ENCODE results near the gene IFITM10. TPM values are rescaled to one million over a fixed set of nuclear protein-coding genes. Genes with fewer than 3 reads are reported as not detected.

The IFITM10 gene
- total and polyA plus RNA-seq, 2 donors (not counting 1 experiment from before 2014, with no cell fraction given), result 0.09 to 1.7 TPM

DNA sequence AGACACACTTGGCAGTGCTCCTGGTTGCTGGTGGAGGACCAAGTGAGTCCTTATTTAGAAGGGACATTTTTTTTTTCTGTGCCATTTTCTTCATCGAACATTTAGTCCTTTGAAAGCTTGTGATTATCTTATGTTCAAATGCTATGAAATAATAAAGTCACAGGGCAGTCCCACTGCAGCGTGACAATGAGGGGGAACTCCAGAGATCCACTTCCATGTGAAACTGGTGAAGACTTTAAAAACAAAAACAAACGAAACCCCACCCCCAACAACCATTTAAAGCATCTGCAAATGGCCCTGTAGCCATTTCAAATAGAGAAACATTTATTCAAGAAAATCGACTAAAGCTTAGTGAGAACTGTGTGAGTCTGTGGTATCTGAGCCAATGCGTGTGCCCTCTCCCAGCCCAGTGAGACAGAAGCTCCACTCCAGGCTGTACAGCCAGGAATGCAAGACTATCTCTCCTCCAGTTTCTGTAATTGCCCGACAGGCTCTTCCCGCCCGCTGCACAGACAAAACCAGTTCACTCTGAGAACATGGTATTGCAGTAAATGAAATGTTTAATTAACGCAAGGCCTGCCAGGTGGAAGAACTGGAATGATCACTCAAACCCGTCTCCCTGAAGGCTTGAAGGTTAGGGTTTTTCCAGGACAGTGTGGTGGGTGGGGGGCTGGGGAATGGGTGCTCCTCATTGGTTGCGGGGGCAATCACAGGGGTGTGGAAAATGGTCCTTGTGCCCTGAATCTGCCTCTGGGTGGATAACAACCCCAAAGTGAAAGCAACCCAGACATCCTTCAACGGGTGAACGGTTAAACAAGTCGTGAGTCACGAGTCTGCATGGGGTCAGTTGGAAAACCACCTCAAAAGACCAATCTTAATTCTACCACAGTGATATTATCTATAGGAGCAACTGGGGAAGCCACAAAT lies 45.0 kb downstream of the IFITM10 start:
- Mint-ChIP-seq H3K4me1 (peaks cover 31% of the 10 kb centered on the region), H3K9me3 (ENCODE audit: insufficient read depth) (no peaks in the 10 kb centered on the region), H3K27ac (peak overlapping the region; percentile 61), H3K4me3 (peak overlapping the region; percentile 23), H3K27me3 (peaks cover 8% of the 10 kb centered on the region)
- no peak overlapping the region for H3K4me3 ChIP-seq (ENCODE audit: control extremely low read depth in 1 of 5, extremely low read depth in 1 of 5, insufficient read depth in 1 of 5, low read depth in 2 of 5, low read length in 4 of 5)
- TF ChIP-seq EZH2 (IDR thresholded peaks at IDR 0.05; ENCODE audit: borderline replicate concordance, insufficient read depth, low read depth, low read length, poor library complexity, severe bottlenecking), result no peak
- TF ChIP-seq, protein P1, sequence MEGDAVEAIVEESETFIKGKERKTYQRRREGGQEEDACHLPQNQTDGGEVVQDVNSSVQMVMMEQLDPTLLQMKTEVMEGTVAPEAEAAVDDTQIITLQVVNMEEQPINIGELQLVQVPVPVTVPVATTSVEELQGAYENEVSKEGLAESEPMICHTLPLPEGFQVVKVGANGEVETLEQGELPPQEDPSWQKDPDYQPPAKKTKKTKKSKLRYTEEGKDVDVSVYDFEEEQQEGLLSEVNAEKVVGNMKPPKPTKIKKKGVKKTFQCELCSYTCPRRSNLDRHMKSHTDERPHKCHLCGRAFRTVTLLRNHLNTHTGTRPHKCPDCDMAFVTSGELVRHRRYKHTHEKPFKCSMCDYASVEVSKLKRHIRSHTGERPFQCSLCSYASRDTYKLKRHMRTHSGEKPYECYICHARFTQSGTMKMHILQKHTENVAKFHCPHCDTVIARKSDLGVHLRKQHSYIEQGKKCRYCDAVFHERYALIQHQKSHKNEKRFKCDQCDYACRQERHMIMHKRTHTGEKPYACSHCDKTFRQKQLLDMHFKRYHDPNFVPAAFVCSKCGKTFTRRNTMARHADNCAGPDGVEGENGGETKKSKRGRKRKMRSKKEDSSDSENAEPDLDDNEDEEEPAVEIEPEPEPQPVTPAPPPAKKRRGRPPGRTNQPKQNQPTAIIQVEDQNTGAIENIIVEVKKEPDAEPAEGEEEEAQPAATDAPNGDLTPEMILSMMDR (IDR thresholded peaks at IDR 0.05), result no peak
- H3K9me3 ChIP-seq (ENCODE audit: control extremely low read depth in 1 of 3, control insufficient read depth in 2 of 3, insufficient read depth in 1 of 3, low read length in 2 of 3), result peaks cover 0 to 13% (median 0%) of the 10 kb centered on the region in 3 donors
- WGBS (ENCODE audit: insufficient coverage), result 91% methylated on average over 6 of the region's 15 CpGs
- H3K9ac ChIP-seq (ENCODE audit: low read length), result no peak overlapping the region
- no peaks in the 10 kb centered on the region for H4K20me1 ChIP-seq (ENCODE audit: control insufficient read depth, insufficient read depth, low read length, poor library complexity, severe bottlenecking)
- H3K36me3 ChIP-seq (replicated peaks in 1 of 2; ENCODE audit: control extremely low read depth in 1 of 2, control insufficient read depth in 1 of 2, extremely low read depth in 1 of 2, insufficient read depth in 2 of 2, low read length in 1 of 2), result no peaks in the 10 kb centered on the region
- peak; percentile 63 for DNase-seq
- H3K4me2 ChIP-seq (replicated peaks; ENCODE audit: low read depth, low read length, poor library complexity, severe bottlenecking), result peak overlapping the region; percentile 20
- H2AFZ ChIP-seq (ENCODE audit: insufficient read depth, low read depth, low read length, poor library complexity, severe bottlenecking), result no peak overlapping the region
- H3K79me2 ChIP-seq (ENCODE audit: control insufficient read depth, insufficient read depth, low read length), result no peaks in the 10 kb centered on the region
- no peak overlapping the region for H3K27ac ChIP-seq (ENCODE audit: low read length in 2 of 2)
- POLR2A ChIA-PET, result interaction anchor here (0.5 kb wide), 1 partner anchor 35 kb away, joined by 7 read pairs; no protein-coding TSS in a partner anchor
- CTCF ChIA-PET, result interaction anchor here (0.9 to 2.8 kb wide), 5 partner anchors 10 to 447 kb away, joined by 3 to 12 read pairs (median 4); no protein-coding TSS in a partner anchor
- ATAC-seq (ENCODE audit: low read depth), result peak; percentile 28
- intact Hi-C loops (cut with micrococcal nuclease), result no loop called here
- H3K27me3 ChIP-seq (replicated peaks in 1 of 4; ENCODE audit: control extremely low read depth in 1 of 4, control insufficient read depth in 3 of 4, insufficient read depth in 4 of 4, low read length in 3 of 4), result peaks cover 0 to 11% (median 0%) of the 10 kb centered on the region in 4 experiments
- H3K4me1 ChIP-seq (ENCODE audit: control insufficient read depth in 2 of 2, insufficient read depth in 2 of 2, low read length in 2 of 2), result peaks cover 19 to 32% of the 10 kb centered on the region in 2 donors

- peaks cover 31% of the 10 kb centered on the region for H3K4me1 Mint-ChIP-seq
- 96% methylated on average over 3 of the region's 6 CpGs for WGBS (ENCODE audit: insufficient coverage)
- H3K9ac ChIP-seq (ENCODE audit: low read length), result no peak overlapping the region
- no peak overlapping the region for H3K4me3 Mint-ChIP-seq
- H3K27ac ChIP-seq (ENCODE audit: low read length in 2 of 2), result no peak overlapping the region
- peaks cover 0 to 13% (median 0%) of the 10 kb centered on the region in 3 donors for H3K9me3 ChIP-seq (ENCODE audit: control extremely low read depth in 1 of 3, control insufficient read depth in 2 of 3, insufficient read depth in 1 of 3, low read length in 2 of 3)
- no peaks in the 10 kb centered on the region for H3K79me2 ChIP-seq (ENCODE audit: control insufficient read depth, insufficient read depth, low read length)
- DNase-seq (no peak), ATAC-seq (ENCODE audit: low read depth) (no peak)
- no peak overlapping the region for H3K4me3 ChIP-seq (ENCODE audit: control extremely low read depth in 1 of 5, extremely low read depth in 1 of 5, insufficient read depth in 1 of 5, low read depth in 2 of 5, low read length in 4 of 5)
- TF ChIP-seq, protein P1 (IDR thresholded peaks at IDR 0.05), result no peak
- TF ChIP-seq EZH2 (IDR thresholded peaks at IDR 0.05; ENCODE audit: borderline replicate concordance, insufficient read depth, low read depth, low read length, poor library complexity, severe bottlenecking), result no peak
- POLR2A ChIA-PET, result no interaction called here
- peaks cover 4% of the 10 kb centered on the region for H3K9me3 Mint-ChIP-seq (ENCODE audit: insufficient read depth)
- no peaks in the 10 kb centered on the region for H3K36me3 ChIP-seq (replicated peaks in 1 of 2; ENCODE audit: control extremely low read depth in 1 of 2, control insufficient read depth in 1 of 2, extremely low read depth in 1 of 2, insufficient read depth in 2 of 2, low read length in 1 of 2)
- intact Hi-C loops (cut with micrococcal nuclease), result no loop called here
- CTCF ChIA-PET, result interaction anchor here (0.7 to 4.2 kb wide), 3 partner anchors 9 to 129 kb away, joined by 3 to 18 read pairs (median 4); no protein-coding TSS in a partner anchor
- no peak overlapping the region for H3K4me2 ChIP-seq (replicated peaks; ENCODE audit: low read depth, low read length, poor library complexity, severe bottlenecking)
- peaks cover 15% of the 10 kb centered on the region for H3K27me3 Mint-ChIP-seq
- no peaks in the 10 kb centered on the region for H4K20me1 ChIP-seq (ENCODE audit: control insufficient read depth, insufficient read depth, low read length, poor library complexity, severe bottlenecking)
- peaks cover 0 to 15% (median 0%) of the 10 kb centered on the region in 4 experiments for H3K27me3 ChIP-seq (replicated peaks in 1 of 4; ENCODE audit: control extremely low read depth in 1 of 4, control insufficient read depth in 3 of 4, insufficient read depth in 4 of 4, low read length in 3 of 4)
- H3K4me1 ChIP-seq (ENCODE audit: control insufficient read depth in 2 of 2, insufficient read depth in 2 of 2, low read length in 2 of 2), result peaks cover 19 to 32% of the 10 kb centered on the region in 2 donors
- no peak overlapping the region for H2AFZ ChIP-seq (ENCODE audit: insufficient read depth, low read depth, low read length, poor library complexity, severe bottlenecking)
- no peak overlapping the region for H3K27ac Mint-ChIP-seq
These were observed 47.2 kb downstream of the IFITM10 start for GRCh38 chr11:1703146-1703545.

All from B cell (primary cell).